ENCODE measurements around the gene ATP5ME. TPM values are rescaled to one million over a fixed set of nuclear protein-coding genes. Genes with fewer than 3 reads are reported as not detected.
A peak's percentile ranks its signal among the peaks of the same experiment; 100 is the strongest.

Gene ATP5ME
- total RNA-seq, 1 donor, result 60.8 TPM

DNA sequence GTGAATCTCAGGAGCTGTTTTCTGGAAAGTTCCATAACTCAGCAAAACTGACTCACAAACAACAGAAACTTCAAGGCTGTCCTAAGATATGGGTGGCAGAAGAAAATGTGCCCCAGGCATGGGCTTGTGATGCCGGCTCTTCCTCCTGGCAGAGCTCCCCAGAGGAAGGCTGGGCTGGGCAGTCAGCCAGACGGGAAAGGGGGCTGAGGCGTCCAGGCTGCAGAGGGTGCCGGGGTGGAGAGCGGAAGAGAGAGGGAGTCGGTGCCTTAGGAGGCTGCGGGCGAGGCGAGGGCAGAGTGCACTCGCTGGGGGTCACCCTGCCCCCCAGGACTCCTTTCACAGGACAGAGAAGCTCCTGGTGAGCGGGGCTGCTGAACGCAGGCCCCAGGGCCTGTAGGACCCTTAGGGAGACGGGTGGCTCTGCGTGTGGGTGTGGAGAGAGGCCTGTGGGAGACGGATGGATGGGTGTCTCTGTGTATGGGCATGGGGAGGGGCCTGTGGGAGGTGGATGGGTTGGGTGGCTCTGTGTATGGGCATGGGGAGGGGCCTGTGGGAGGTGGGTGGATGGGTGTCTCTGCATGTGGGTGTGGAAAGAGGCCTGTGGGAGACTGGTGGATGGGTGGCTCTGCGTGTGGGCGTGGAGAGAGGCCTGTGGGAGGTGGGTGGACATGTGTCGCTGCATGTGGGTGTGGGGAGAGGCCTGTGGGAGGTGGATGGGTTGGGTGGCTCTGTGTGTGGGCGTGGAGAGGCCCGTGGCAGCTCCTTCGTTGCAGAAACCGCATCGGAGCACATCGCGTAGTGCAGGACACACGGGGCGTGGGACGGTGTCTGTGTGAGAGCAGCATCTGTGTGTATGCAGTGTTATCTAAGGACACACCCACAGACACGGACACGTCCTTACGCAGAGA lies 47.4 kb upstream of the ATP5ME start:
- no peak for TF ChIP-seq CTCF (IDR thresholded peaks at IDR 0.05; ENCODE audit: extremely low read depth, low read depth, low read length)
- no peaks in the 10 kb centered on the region for H3K9me3 ChIP-seq (ENCODE audit: low read depth, low read length)
- H4K20me1 ChIP-seq (ENCODE audit: insufficient read depth, low read length), result peaks cover 60% of the 10 kb centered on the region
- peaks cover 3% of the 10 kb centered on the region for H3K36me3 ChIP-seq (ENCODE audit: insufficient read depth, low read length)
- H2AFZ ChIP-seq (ENCODE audit: low read length), result no peak overlapping the region
- no peak overlapping the region for H3K27ac ChIP-seq (ENCODE audit: low read depth, low read length)
- peak; percentile 86 for DNase-seq (ENCODE audit: insufficient read length, low spot score, missing footprints)
- no peak overlapping the region for H3K4me2 ChIP-seq (ENCODE audit: insufficient read depth, low read length)
- H3K4me3 ChIP-seq (ENCODE audit: insufficient read depth, low read length), result no peak overlapping the region
- no peaks in the 10 kb centered on the region for H3K27me3 ChIP-seq (ENCODE audit: insufficient read depth, low read length)
- peaks cover 90% of the 10 kb centered on the region for H3K79me2 ChIP-seq (ENCODE audit: insufficient read depth, low read length)
- peaks cover 10% of the 10 kb centered on the region for H3K4me1 ChIP-seq (ENCODE audit: insufficient read depth, low read length)

- no peaks in the 10 kb centered on the region for H3K4me1 ChIP-seq (ENCODE audit: insufficient read depth, low read length)
- peaks cover 3% of the 10 kb centered on the region for H3K36me3 ChIP-seq (ENCODE audit: insufficient read depth, low read length)
- H4K20me1 ChIP-seq (ENCODE audit: insufficient read depth, low read length), result peaks cover 53% of the 10 kb centered on the region
- no peak for TF ChIP-seq CTCF (IDR thresholded peaks at IDR 0.05; ENCODE audit: extremely low read depth, low read depth, low read length)
- no peak for DNase-seq (ENCODE audit: insufficient read length, low spot score, missing footprints)
- H3K9me3 ChIP-seq (ENCODE audit: low read depth, low read length), result no peaks in the 10 kb centered on the region
- no peaks in the 10 kb centered on the region for H3K27me3 ChIP-seq (ENCODE audit: insufficient read depth, low read length)
- no peak overlapping the region for H3K4me2 ChIP-seq (ENCODE audit: insufficient read depth, low read length)
- H3K27ac ChIP-seq (ENCODE audit: low read depth, low read length), result no peak overlapping the region
- H3K79me2 ChIP-seq (ENCODE audit: insufficient read depth, low read length), result peaks cover 85% of the 10 kb centered on the region
- no peak overlapping the region for H3K4me3 ChIP-seq (ENCODE audit: insufficient read depth, low read length)
- no peak overlapping the region for H2AFZ ChIP-seq (ENCODE audit: low read length)
Observed at GRCh38 chr4:720111-720860, 46.2 kb upstream of the ATP5ME start.

GRCh38 chr4:718460-718859 lies 44.4 kb upstream of the ATP5ME start:
- Histone ChIP-seq H3K4me1 (ENCODE audit: insufficient read depth, low read length) (no peaks in the 10 kb centered on the region), H3K9me3 (ENCODE audit: low read depth, low read length) (no peaks in the 10 kb centered on the region), H3K36me3 (ENCODE audit: insufficient read depth, low read length) (peaks cover under 1% of the 10 kb centered on the region), H2AFZ (ENCODE audit: low read length) (no peak overlapping the region), H3K79me2 (ENCODE audit: insufficient read depth, low read length) (peaks cover 86% of the 10 kb centered on the region), H3K4me3 (ENCODE audit: insufficient read depth, low read length) (no peak overlapping the region), H3K27me3 (ENCODE audit: insufficient read depth, low read length) (no peaks in the 10 kb centered on the region), H3K27ac (ENCODE audit: low read depth, low read length) (no peak overlapping the region), H3K4me2 (ENCODE audit: insufficient read depth, low read length) (no peak overlapping the region), H4K20me1 (ENCODE audit: insufficient read depth, low read length) (peaks cover 59% of the 10 kb centered on the region)
- TF ChIP-seq CTCF (IDR thresholded peaks at IDR 0.05; ENCODE audit: extremely low read depth, low read depth, low read length), result no peak
- DNase-seq (ENCODE audit: insufficient read length, low spot score, missing footprints), result no peak
